ENCODE measurements around the gene VTA1.

- TF ChIP-seq POLR2A (IDR thresholded peaks at IDR 0.05; ENCODE audit: low read depth, low read length) (no peak), TAF1 (IDR thresholded peaks at IDR 0.05; ENCODE audit: borderline replicate concordance, low read depth, low read length) (no peak), POLR2AphosphoS5 (IDR thresholded peaks at IDR 0.05; ENCODE audit: low read depth, low read length) (no peak)
Observed at GRCh38 chr6:142200846-142201628, 54.0 kb downstream of the VTA1 start.
